ENCODE results near the gene FGGY.
"Not testable (repeated sequence)": the region's sequence is repeated elsewhere in the genome, so short reads cannot be mapped to it uniquely, and the experiment has no call there.

Gene FGGY

GRCh38 chr1:59452559-59452958 is 155.7 kb downstream of the FGGY start:
- no peak for DNase-seq

- DNase-seq: no peak
Observed at GRCh38 chr1:59453297-59453968, 156.5 kb downstream of the FGGY start.

GRCh38 chr1:59455206-59455605 is 158.3 kb downstream of the FGGY start:
- DNase-seq: no peak

- DNase-seq: no peak
Observed at GRCh38 chr1:59457786-59458185, 160.9 kb downstream of the FGGY start.

GRCh38 chr1:59458884-59459283 is 162.0 kb downstream of the FGGY start:
- DNase-seq: no peak

- not testable (repeated sequence) for DNase-seq
Observed at GRCh38 chr1:59462942-59463341, 166.0 kb downstream of the FGGY start.

- not testable (repeated sequence) for DNase-seq
Observed at GRCh38 chr1:59465478-59465877, 168.6 kb downstream of the FGGY start.

GRCh38 chr1:59468828-59469428 is 172.0 kb downstream of the FGGY start:
- DNase-seq: no peak

GRCh38 chr1:59471991-59472570 is 175.2 kb downstream of the FGGY start:
- DNase-seq: not testable (repeated sequence)

GRCh38 chr1:59473831-59474230 is 176.9 kb downstream of the FGGY start:
- DNase-seq: no peak

GRCh38 chr1:59474496-59474895 is 177.6 kb downstream of the FGGY start:
- no peak for DNase-seq

GRCh38 chr1:59475737-59476136 is 178.8 kb downstream of the FGGY start:
- no peak for DNase-seq

GRCh38 chr1:59477286-59477685 is 180.4 kb downstream of the FGGY start:
- DNase-seq: no peak

- DNase-seq: no peak
Observed at GRCh38 chr1:59477867-59478266, 181.0 kb downstream of the FGGY start.

GRCh38 chr1:59478822-59479221 is 181.9 kb downstream of the FGGY start:
- DNase-seq: no peak

- DNase-seq: no peak
Observed at GRCh38 chr1:59480188-59480888, 183.4 kb downstream of the FGGY start.

- no peak for DNase-seq
Observed at GRCh38 chr1:59481881-59482505, 185.1 kb downstream of the FGGY start.

- no peak for DNase-seq
Observed at GRCh38 chr1:59482986-59483385, 186.1 kb downstream of the FGGY start.

GRCh38 chr1:59484096-59484495 is 187.2 kb downstream of the FGGY start:
- DNase-seq: no peak

- DNase-seq: no peak
Observed at GRCh38 chr1:59485171-59485570, 188.3 kb downstream of the FGGY start.

- DNase-seq: no peak
Observed at GRCh38 chr1:59485949-59486348, 189.1 kb downstream of the FGGY start.

GRCh38 chr1:59486615-59487014 is 189.7 kb downstream of the FGGY start:
- no peak for DNase-seq

GRCh38 chr1:59487335-59488031 is 190.6 kb downstream of the FGGY start:
- DNase-seq: no peak
